ENCODE measurements around the gene RIPOR1.

The RIPOR1 gene

DNA sequence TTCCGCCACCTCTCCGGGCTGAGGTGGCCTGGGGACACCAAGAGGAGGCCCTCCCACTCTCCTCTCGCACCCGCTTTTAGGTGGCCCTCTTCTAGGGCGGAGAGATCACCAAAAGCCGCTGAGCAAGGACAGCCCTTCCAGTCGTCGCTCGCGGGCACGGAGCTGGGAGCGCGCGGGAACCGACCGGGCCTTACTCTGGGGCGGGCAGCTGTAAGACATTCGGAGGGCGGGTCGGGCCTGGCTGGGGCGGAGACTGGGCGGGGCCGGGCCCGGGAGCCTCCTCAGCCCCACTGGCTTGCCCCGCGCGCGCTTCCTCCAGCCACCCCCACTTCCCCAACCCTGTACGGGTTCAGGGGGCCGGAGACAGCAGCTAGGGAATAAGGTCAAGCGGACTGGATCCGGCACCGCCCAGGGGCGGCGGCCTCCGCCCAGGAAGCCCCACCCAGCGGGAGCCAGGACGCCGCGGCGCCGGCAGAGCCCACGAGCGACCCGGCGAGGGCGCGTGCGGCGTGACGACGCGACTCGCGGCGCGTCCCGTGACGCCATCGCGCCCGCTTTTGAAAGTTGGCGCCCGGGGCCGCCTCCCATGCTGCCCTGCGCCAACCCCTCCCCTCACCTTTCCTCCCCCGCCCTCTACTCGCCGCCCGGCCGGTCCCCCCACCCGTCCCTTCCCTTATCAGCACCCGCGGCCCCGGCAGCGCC lies 33.3 kb downstream of the RIPOR1 start:
- peak; percentile 95 for DNase-seq

DNA sequence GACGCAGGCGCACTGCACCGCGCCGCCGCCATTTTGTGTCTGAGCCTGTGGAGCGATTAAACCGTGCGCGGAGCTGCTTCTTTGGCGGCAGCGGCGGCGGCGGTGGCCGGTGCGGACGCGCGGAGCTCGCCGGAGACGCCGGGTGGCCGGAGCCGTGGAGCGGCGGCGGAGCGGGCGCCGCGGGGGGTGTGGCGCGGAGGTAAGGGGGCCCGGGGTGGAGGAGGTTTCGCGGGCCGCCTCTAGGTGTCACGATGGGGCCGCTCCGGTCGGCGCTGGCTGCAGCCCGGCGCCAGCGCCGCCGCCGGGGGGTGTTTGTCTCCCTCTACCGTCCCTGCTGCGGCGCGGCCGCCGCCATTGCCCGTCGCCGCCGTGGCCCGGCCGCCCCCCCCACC lies 33.9 kb downstream of the RIPOR1 start, which contains the start of gene CTCF:
Gene CTCF (plus strand): TSS at position 1 of the 392 bp plus-strand sequence. CDS start 48,307 bp downstream, outside the sequence.
- DNase-seq, result peak; percentile 78 to 81

DNA sequence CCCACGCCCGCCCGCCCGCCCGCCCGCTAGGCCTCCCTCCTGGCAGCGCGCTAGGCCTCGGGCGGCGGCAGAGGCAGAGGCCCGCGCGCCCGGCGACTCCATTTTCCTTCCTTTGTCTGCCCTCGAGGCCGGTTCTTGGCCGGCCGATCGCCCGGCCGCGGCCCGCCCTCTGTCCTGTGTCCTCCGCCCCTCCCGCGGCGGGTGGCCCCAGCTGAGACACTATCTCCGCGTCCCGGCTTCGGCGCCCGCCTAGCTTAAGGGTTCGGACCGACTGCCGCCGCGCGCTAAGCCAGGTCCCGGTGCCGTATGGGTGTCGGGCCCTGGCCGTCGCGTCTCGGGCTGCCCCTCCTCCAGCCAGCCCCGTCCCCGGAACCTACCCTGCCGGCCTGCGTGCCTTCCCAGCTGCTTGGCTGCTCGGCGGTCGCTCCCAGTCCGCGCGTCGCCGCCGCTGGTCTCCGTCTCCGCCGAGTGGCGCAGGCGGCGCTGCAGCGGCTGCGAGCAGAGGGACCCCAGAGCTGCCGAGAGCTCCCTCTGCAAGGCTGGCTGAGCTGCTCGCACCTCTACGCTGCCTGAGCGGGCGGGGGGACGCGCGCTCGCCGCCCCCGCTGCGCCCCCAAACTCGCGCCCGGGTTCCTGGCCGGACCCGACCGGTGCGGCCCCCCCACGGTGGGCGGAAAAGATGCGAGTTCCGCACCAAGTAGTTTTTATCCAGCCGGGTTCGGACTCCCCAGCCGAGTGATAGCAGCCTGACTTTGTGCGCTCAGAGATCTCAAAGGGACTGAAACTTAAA lies 34.5 kb downstream of the RIPOR1 start:
- DNase-seq, result peak; percentile 53 to 54

DNA sequence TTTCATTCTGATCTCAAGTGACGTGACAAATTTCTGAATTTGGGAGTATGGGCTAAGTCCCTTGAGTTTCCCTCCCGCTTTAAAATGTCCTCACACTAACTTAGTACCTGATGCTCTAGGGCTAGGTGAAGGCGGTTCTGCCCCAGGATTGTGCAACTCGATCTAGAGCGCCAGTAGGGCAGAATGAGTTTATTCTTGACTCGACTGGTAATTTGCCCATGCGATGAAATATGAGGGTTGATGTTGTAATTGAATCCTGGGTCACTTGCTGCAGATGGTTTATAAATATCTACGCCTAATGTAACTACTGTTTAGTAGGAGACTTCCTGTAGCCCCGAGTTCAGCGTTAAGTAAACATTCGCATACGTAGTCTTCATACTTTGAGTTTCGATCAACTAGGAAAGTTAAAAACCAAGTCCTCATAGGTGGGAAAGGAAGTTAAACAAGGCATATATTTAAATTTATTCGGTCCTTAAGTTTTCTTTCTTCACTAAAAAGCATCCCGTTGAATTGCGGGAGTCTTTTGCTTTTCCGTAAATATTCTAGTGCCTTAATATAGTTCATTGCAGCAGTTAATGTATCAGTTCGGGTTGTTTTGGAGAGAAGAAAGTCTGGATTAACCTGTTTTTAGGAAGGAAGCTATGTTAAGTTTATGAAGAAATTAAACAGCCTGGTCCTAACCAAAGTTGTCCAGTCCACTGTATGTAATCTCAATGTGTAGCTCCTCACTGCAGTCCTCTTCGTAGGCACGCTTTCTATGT lies 35.3 kb downstream of the RIPOR1 start:
- DNase-seq, result no peak

DNA sequence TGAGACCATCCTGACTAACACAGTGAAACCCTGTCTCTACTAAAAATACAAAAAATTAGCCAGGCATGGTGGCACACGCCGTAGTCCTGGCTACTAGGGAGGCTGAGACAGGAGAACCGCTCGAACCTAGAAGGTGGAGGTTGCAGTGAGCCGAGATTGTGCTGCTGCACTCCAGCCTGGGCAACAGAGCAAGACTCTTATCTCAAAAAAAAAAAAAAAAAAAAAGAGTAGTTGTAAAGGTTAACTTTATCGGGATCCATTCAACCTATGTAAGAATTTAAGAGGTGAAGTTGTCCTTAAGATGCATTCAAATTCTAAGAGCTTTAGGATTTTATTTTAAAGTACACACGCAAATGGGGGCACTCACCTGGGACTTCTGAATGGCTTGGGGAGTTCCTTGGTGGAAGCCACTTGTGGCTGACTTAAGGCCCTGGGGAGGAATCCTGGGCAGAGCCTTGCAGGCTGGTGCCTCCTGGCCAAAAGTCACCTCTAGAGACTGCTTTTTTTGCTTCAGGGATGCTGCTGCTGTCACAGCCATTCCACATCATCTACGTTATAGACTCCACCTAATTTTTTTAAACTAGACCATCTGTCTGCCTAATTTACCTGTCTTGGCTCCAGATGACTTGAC lies 37.0 kb downstream of the RIPOR1 start:
- DNase-seq, result no peak

DNA sequence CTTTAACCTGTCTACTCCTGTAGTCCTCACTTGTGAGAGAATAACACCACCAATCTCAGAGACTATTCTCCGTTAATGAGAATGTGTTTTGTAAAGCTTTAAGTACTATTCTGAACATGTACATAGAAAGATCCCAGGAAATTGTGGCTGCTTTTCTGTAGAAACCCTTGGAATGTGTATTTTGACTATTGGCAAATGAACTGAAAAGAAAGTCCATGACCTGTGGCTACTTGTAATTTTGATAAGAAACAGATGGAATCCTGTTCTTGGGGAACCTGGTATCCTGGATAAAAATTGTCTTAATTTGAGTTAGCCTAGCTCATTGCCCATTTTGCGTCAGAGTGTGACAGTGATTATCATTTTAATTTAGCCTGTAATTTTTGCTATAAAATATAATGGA lies 42.8 kb downstream of the RIPOR1 start:
- no peak for DNase-seq

DNA sequence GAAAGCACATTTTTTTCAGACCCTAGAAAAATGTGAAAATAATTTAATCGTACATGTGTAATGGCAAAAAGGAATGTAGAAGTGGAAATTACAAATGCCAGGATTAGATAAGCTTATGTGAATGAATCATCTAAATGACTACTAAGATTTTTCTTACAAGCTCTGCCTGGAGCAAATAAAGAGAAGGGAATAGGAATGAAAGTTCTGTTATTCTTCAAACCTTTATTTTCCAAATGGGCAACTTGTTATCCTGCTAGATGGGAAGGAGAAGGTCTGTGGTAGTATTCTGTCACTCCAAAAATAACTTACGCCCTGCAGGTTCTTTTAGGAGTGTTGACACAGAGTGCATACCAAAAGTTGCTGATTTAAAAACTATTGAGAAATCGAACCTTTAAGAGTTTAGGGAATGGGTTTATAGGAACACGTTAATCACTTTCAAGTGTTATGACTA lies 43.4 kb downstream of the RIPOR1 start:
- DNase-seq, result no peak

DNA sequence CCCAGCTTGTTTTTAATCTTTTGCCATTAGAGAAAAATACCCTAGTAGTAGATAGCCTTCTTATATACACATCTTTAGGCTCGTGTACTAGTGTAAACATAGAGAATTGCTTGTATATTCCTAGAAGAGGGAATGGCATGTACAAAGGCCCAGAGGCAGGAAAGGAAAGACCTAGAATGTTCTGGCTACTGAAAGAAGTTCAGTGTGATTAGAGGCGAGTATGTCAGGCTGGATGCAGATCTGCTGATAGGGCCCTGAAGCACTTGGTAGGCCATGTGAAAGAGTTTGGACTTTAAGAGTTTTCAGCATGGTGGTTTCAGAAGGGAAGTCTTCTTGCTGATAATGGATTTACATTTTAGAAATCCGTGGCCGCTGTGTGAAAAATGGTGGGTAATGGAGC lies 51.1 kb downstream of the RIPOR1 start:
- DNase-seq, result no peak

DNA sequence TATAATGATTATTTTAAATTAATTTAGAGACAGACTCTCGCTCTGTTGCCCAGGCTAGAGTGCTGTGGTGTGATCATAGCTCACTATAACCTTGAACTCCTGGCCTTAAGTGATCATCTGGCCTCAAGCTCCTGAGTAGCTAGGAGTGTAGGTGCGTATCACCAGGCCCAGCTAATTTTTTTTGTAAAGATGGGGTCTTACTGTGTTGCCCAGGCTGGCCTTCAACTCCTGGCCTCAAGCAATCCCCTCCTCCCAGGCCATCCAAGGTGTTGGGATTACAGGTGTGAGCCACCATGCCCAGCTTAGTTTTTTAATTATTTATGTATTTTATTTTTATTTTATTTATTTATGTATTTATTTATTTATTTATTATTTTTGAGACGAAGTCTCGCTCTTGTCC lies 51.6 kb downstream of the RIPOR1 start:
- no peak for DNase-seq

DNA sequence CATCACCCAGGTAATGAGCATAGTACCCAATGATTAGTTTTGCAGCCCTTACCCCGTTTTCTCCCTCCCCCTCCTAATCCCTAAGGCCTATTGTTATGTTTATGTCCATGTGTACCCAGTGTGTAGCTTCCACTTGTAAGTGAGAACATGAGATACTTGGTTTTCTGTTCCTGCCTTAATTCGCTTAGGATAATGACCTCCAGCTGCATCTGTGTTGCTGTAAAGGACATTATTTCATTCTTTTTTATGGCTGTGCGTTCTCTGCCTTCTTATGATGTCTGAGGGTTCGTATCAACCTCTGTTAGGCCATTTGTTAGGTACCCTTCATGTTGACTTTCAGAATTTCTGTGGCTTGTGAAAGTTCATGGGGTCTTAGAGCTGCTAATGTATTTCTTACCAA lies 64.7 kb downstream of the RIPOR1 start:
- no peak for DNase-seq

DNA sequence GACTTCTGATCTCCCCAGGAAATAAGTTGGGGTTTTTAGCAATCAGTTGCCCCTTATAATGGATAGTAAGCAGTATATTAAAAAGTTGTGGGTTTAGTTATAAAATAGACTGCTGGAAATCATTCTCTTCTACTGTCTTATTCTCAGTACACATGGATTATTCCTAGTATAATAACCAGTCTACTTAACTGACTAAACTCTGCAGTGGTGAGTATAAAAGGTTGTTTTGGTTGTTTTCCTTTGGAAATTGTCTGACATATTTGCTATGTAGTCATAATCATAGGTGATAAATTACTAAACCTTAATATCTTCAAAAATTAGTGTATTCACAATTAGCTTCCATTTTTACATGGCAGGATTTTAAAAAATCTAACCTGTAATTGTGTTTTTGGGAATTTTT lies 65.1 kb downstream of the RIPOR1 start:
- DNase-seq, result no peak

DNA sequence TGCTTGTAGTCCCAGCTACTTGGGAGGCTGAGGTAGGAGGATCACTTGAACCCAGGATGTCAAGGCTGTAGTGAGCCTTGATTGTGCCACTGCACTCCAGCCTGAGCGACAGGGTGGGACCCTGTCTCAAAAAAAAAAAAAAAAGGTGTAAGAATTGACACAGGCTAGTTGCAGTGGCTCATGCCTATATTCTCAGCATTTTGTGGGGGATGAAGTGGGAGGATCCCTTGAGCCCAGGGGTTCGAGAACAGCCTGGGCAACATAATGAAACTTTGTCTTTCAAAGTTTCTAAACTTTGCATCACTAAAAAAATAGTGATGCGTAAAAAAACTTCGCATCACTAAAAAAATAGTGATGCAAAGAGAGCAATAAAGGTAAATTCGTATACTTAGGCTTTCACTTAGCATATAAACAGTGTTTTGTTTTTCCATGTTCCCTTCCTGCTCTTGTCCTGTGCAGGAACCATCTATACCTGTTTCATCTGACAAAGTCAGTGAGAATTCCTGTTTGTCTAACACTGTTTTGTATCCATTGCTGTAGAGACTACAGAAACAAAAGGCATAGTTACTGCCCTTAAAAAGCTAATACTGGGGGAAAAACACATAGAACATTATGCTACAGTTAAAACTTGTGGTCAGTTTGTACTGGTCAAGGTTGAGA lies 65.8 kb downstream of the RIPOR1 start:
- no peak for DNase-seq

DNA sequence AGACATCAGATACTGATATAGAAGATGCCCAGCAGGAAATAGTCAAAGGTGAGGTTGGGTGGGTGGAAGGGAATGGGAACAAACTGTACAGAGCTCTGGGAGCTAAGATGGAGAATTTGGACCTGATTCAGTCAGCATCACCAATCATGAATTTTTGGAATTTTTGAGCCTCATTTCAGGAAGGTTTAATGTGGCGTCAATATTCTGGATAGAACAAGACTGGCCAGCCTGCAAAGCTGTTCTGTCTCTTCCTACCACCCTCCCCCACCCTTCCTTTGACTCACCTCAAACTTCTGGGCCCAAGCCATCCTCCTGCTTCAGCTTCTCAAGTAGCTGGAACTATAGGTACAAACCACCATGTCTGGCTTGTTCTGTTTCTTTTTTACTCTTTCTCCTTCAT lies 66.3 kb downstream of the RIPOR1 start:
- DNase-seq, result no peak

All from stimulated activated CD4-positive, alpha-beta T cell treated with anti-CD3 and anti-CD28 coated beads, Interleukin-4, amount 100 ng/mL, for 4 hours (primary cell).